K562 (cell line): ENCODE data around the gene TEX52. TPM values are rescaled to one million over a fixed set of nuclear protein-coding genes. Genes with fewer than 3 reads are reported as not detected.

Source experiments
- ASH1L ChIP-seq: fragments of 450-650 bp; IDR thresholded peaks from 2 replicates; pipeline ENCODE4 v1.6.1; 2018; ENCODE audit warnings: borderline replicate concordance, mild to moderate bottlenecking, low read depth; ENCODE audit not compliant: partially characterized antibody
- BRD4 ChIP-seq: fragments of 200-600 bp; sonication (generic); IDR thresholded peaks from 2 replicates; pipeline ENCODE4 v1.6.1; 2017; ENCODE audit warnings: inconsistent platforms
- CC2D1A ChIP-seq: fragments of 450-650 bp; IDR thresholded peaks from 2 replicates; pipeline ENCODE4 v1.6.1; 2017; ENCODE audit warnings: mild to moderate bottlenecking
- FOXP1 ChIP-seq: sonication (generic); formaldehyde crosslinking; IDR thresholded peaks from 2 replicates; pipeline ENCODE4 v1.8.0; 2022; ENCODE audit warnings: mild to moderate bottlenecking, missing genetic modification reagents
- GABPB1 ChIP-seq: sonication (generic); formaldehyde crosslinking; IDR thresholded peaks from 2 replicates; pipeline ENCODE4 v1.8.0; 2022; ENCODE audit warnings: mild to moderate bottlenecking, missing genetic modification reagents
- HNRNPL ChIP-seq: fragments of 200-400 bp; formaldehyde crosslinking; IDR thresholded peaks from 2 replicates; pipeline ENCODE4 v1.6.1; 2017; ENCODE audit warnings: low read depth, mild to moderate bottlenecking, low read length
- LCOR ChIP-seq: sonication (generic); formaldehyde crosslinking; IDR thresholded peaks from 2 replicates; pipeline ENCODE4 v1.8.0; 2022; ENCODE audit warnings: mild to moderate bottlenecking, missing genetic modification reagents
- MCM3 ChIP-seq: fragments of 450-650 bp; IDR thresholded peaks from 2 replicates; pipeline ENCODE4 v1.6.1; 2016
- MTA1 ChIP-seq: fragments of 450-650 bp; IDR thresholded peaks from 2 replicates; pipeline ENCODE4 v1.6.1; 2017; ENCODE audit warnings: borderline replicate concordance
- RAD21 ChIP-seq, 2 experiments: fragments of 250-450 bp in 1 of 2; fragments of 450-650 bp in 1 of 2; sonication (Bioruptor Pico) in 1 of 2; formaldehyde crosslinking in 1 of 2; IDR thresholded peaks in 1 of 2; conservative IDR thresholded peaks in 1 of 2; 2 replicates each; pipeline versions ENCODE4 v1.4.0 to v1.8.0; 2020 to 2022; ENCODE audit warnings: mild to moderate bottlenecking in 2 of 2, moderate library complexity in 1 of 2
- SMAD1 ChIP-seq: fragments of 150-350 bp; IDR thresholded peaks from 2 replicates; pipeline ENCODE4 v1.6.1; 2014; ENCODE audit warnings: low read length, low read depth; ENCODE audit not compliant: partially characterized antibody
- SOX6 ChIP-seq: fragments of 450-650 bp; IDR thresholded peaks from 2 replicates; pipeline ENCODE4 v1.6.1; 2014; ENCODE audit warnings: mild to moderate bottlenecking
- TAF7 ChIP-seq: fragments of 450-650 bp; IDR thresholded peaks from 2 replicates; pipeline ENCODE4 v1.6.1; 2016; ENCODE audit warnings: missing genetic modification characterization, missing compliant biosample characterization
- TFAP4 ChIP-seq: sonication (generic); formaldehyde crosslinking; IDR thresholded peaks from 2 replicates; pipeline ENCODE4 v1.8.0; 2022; ENCODE audit warnings: missing genetic modification reagents, mild to moderate bottlenecking, moderate library complexity, borderline replicate concordance
- TOE1 ChIP-seq, 2 experiments: fragments of 450-650 bp in 1 of 2; sonication (generic) in 1 of 2; formaldehyde crosslinking in 1 of 2; IDR thresholded peaks; 2 replicates each; pipeline versions ENCODE4 v1.7.1 to v1.8.0; 2016 to 2022; ENCODE audit warnings: borderline replicate concordance in 2 of 2, mild to moderate bottlenecking in 2 of 2, antibody characterized with exemption in 1 of 2, inconsistent platforms in 1 of 2, low read depth in 1 of 2, missing genetic modification reagents in 1 of 2, moderate library complexity in 1 of 2
- ZNF217 ChIP-seq: sonication (generic); formaldehyde crosslinking; IDR thresholded peaks from 2 replicates; pipeline ENCODE4 v1.8.0; 2022; ENCODE audit warnings: mild to moderate bottlenecking, missing genetic modification reagents
- ZNF253 ChIP-seq: fragments of 250-450 bp; sonication (Bioruptor Pico); conservative IDR thresholded peaks from 2 replicates; pipeline ENCODE4 v1.6.1; 2021; ENCODE audit warnings: mild to moderate bottlenecking
- ZNF282 ChIP-seq: sonication (generic); formaldehyde crosslinking; IDR thresholded peaks from 2 replicates; pipeline ENCODE4 v1.8.1; 2023; ENCODE audit warnings: missing genetic modification reagents
- ZNF583 ChIP-seq: fragments of 250-450 bp; sonication (Bioruptor Pico); IDR thresholded peaks from 2 replicates; pipeline ENCODE4 v1.4.0; 2020
- ZNF707 ChIP-seq: fragments of 250-450 bp; sonication (Bioruptor Pico); conservative IDR thresholded peaks from 2 replicates; pipeline ENCODE4 v1.8.0; 2022; ENCODE audit warnings: inconsistent platforms, mild to moderate bottlenecking, moderate library complexity
- polyA plus RNA-seq, 8 experiments: library from polyadenylated mRNA; depleted of rRNA in 4 of 8; stranded (reverse) in 5 of 8; unstranded in 3 of 8; fragments of >200 nt; fragmentation: Nextera tagmentation in 2 of 8; fragmentation: Illumina TruSeq in 1 of 8; extraction: Ambion mirVana in 2 of 8; extraction: Trizol in 1 of 8; gene quantifications; 2 replicates each; pipeline versions ENCODE4 v1.2.1 to v1.2.3, GENCODE V29; 2011 to 2014; ENCODE audit warnings: inconsistent platforms in 1 of 8, missing spikeins in 1 of 8
- total RNA-seq, 7 experiments: library from RNA; depleted of rRNA in 6 of 7; stranded (reverse); fragments of >200 nt in 6 of 7; fragmentation: Illumina TruSeq in 2 of 7; extraction: Trizol in 2 of 7; gene quantifications; 2 replicates each; pipeline versions ENCODE4 v1.2.1 to v1.2.3, GENCODE V29; 2011 to 2021; ENCODE audit warnings: low replicate concordance in 1 of 7
- TF ChIP-seq, protein P1 (sequence below): fragments of 450-650 bp; IDR thresholded peaks from 2 replicates; pipeline ENCODE4 v1.6.1; 2017; ENCODE audit warnings: mild to moderate bottlenecking, moderate library complexity
- TF ChIP-seq, protein P2 (sequence below): fragments of 450-650 bp; IDR thresholded peaks from 2 replicates; pipeline ENCODE4 v1.6.1; 2017; ENCODE audit warnings: antibody characterized with exemption
- TF ChIP-seq, protein P3 (sequence below): fragments of 250-450 bp; sonication (Bioruptor Pico); IDR thresholded peaks from 2 replicates; pipeline ENCODE4 v1.8.0; 2021; ENCODE audit warnings: moderate library complexity, mild to moderate bottlenecking, inconsistent platforms

Gene TEX52
- total and polyA plus RNA-seq, 9 of the 15 experiments (the other 6 are each of a cell fraction or from before 2014, with no cell fraction given) = not detected

- TF ChIP-seq ZNF707 (CRISPR knock-in tag) = no peak
- TF ChIP-seq, protein P1, sequence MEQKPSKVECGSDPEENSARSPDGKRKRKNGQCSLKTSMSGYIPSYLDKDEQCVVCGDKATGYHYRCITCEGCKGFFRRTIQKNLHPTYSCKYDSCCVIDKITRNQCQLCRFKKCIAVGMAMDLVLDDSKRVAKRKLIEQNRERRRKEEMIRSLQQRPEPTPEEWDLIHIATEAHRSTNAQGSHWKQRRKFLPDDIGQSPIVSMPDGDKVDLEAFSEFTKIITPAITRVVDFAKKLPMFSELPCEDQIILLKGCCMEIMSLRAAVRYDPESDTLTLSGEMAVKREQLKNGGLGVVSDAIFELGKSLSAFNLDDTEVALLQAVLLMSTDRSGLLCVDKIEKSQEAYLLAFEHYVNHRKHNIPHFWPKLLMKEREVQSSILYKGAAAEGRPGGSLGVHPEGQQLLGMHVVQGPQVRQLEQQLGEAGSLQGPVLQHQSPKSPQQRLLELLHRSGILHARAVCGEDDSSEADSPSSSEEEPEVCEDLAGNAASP = no peak
- TF ChIP-seq TAF7 (tag) = no peak
- TF ChIP-seq TFAP4 (CRISPR knock-in tag) = peak; percentile 68
- TF ChIP-seq ZNF583 (CRISPR knock-in tag) = no peak
- TF ChIP-seq, protein P2, sequence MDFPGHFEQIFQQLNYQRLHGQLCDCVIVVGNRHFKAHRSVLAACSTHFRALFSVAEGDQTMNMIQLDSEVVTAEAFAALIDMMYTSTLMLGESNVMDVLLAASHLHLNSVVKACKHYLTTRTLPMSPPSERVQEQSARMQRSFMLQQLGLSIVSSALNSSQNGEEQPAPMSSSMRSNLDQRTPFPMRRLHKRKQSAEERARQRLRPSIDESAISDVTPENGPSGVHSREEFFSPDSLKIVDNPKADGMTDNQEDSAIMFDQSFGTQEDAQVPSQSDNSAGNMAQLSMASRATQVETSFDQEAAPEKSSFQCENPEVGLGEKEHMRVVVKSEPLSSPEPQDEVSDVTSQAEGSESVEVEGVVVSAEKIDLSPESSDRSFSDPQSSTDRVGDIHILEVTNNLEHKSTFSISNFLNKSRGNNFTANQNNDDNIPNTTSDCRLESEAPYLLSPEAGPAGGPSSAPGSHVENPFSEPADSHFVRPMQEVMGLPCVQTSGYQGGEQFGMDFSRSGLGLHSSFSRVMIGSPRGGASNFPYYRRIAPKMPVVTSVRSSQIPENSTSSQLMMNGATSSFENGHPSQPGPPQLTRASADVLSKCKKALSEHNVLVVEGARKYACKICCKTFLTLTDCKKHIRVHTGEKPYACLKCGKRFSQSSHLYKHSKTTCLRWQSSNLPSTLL = no peak
- no peak for TF ChIP-seq HNRNPL
- TF ChIP-seq CC2D1A = no peak
- no peak for TF ChIP-seq MCM3
- TF ChIP-seq SMAD1 = no peak
- no peak for TF ChIP-seq BRD4
- no peak for TF ChIP-seq TOE1 (IDR thresholded peaks at IDR 0.05; ENCODE audit: borderline replicate concordance)
- no peak for TF ChIP-seq TOE1 (CRISPR knock-in tag; IDR thresholded peaks at IDR 0.05; ENCODE audit: borderline replicate concordance, low read depth)
- TF ChIP-seq MTA1 = no peak
- no peak for TF ChIP-seq RAD21 (CRISPR knock-in tag; conservative IDR thresholded peaks at IDR 0.05 in 1 of 2, IDR thresholded peaks at IDR 0.05 in 1 of 2)
- no peak for TF ChIP-seq SOX6
- no peak for TF ChIP-seq ZNF253
- TF ChIP-seq GABPB1 = peak; percentile 46
- TF ChIP-seq ZNF282 (CRISPR knock-in tag) = no peak
- TF ChIP-seq, protein P3, sequence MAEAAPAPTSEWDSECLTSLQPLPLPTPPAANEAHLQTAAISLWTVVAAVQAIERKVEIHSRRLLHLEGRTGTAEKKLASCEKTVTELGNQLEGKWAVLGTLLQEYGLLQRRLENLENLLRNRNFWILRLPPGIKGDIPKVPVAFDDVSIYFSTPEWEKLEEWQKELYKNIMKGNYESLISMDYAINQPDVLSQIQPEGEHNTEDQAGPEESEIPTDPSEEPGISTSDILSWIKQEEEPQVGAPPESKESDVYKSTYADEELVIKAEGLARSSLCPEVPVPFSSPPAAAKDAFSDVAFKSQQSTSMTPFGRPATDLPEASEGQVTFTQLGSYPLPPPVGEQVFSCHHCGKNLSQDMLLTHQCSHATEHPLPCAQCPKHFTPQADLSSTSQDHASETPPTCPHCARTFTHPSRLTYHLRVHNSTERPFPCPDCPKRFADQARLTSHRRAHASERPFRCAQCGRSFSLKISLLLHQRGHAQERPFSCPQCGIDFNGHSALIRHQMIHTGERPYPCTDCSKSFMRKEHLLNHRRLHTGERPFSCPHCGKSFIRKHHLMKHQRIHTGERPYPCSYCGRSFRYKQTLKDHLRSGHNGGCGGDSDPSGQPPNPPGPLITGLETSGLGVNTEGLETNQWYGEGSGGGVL = no peak
- no peak for TF ChIP-seq FOXP1
- TF ChIP-seq LCOR = peak; percentile 72; the same call in 1 of the 2 replicates
- peak; percentile 92 for TF ChIP-seq ASH1L
- TF ChIP-seq ZNF217 (CRISPR knock-in tag) = no peak
Observed at GRCh38 chr12:2890388-2891239, 33.8 kb upstream of the TEX52 start, which contains the start of gene TULP3 (continued).
